Upper lobe of left lung (tissue), 6 donors: ENCODE results near the gene DYNLL1. TPM values are rescaled to one million over a fixed set of nuclear protein-coding genes. Genes with fewer than 3 reads are reported as not detected.
A peak's percentile ranks its signal among the peaks of the same experiment; 100 is the strongest.
"Not testable (repeated sequence)": the region's sequence is repeated elsewhere in the genome, so short reads cannot be mapped to it uniquely, and the experiment has no call there.

Experiments
- ATAC-seq, 2 donors: fragments of 200-7000 bp; cut with Tn5 transposase; one replicate each; pipeline ENCODE4 v1.9.1; 2022; ENCODE audit warnings: mild to moderate bottlenecking in 2 of 2, moderate library complexity in 2 of 2; ENCODE audit not compliant: low FRiP score in 2 of 2
- DNase-seq, 2 donors: peaks; one replicate each; pipeline ENCODE4 v3.0.0-alpha.2; 2019 to 2020
- H3K27ac ChIP-seq, 4 donors: fragments of 200-600 bp; sonication (generic); one replicate each; pipeline ENCODE4 v1.5.1; 2016 to 2019
- H3K27me3 ChIP-seq, 4 donors: fragments of 200-600 bp; sonication (generic); one replicate each; pipeline ENCODE4 v1.5.1; 2017 to 2019
- H3K36me3 ChIP-seq, 4 donors: fragments of 200-600 bp; sonication (generic); one replicate each; pipeline ENCODE4 v1.5.1; 2016 to 2019
- H3K4me1 ChIP-seq, 4 donors: fragments of 200-600 bp; sonication (generic); one replicate each; pipeline ENCODE4 v1.5.1; 2018 to 2019
- H3K4me3 ChIP-seq, 4 donors: fragments of 200-600 bp; sonication (generic); one replicate each; pipeline ENCODE4 v1.5.1; 2017 to 2019; ENCODE audit warnings: mild to moderate bottlenecking in 2 of 4, moderate library complexity in 1 of 4
- H3K9me3 ChIP-seq, 4 donors: fragments of 200-600 bp; sonication (generic); one replicate each; pipeline ENCODE4 v1.5.1; 2018 to 2019
- EP300 ChIP-seq, 4 donors: sonication (generic); formaldehyde crosslinking; IDR thresholded peaks; one replicate each; pipeline ENCODE4 v1.5.1; 2017; ENCODE audit warnings: antibody characterized with exemption in 4 of 4, control low read depth in 2 of 4
- POLR2A ChIP-seq, 4 donors: fragments of 450-650 bp; IDR thresholded peaks; one replicate each; pipeline ENCODE4 v1.5.1; 2016 to 2017; ENCODE audit warnings: antibody characterized with exemption in 4 of 4, mild to moderate bottlenecking in 2 of 4
- POLR2AphosphoS5 ChIP-seq, 2 donors: sonication (generic); formaldehyde crosslinking; IDR thresholded peaks; one replicate each; pipeline ENCODE4 v1.5.1; 2017; ENCODE audit warnings: antibody characterized with exemption in 2 of 2
- WGBS, 2 donors: methylation state at CpG; one replicate each; pipeline ENCODE4 v1.1.5; 2017 to 2018; 5-methylcytosine and 5-hydroxymethylcytosine counted together
- total RNA-seq, 6 donors: library from RNA; depleted of rRNA in 4 of 6; stranded (reverse); fragments of >200 nt in 4 of 6; gene quantifications; one replicate each; pipeline versions ENCODE4 v1.1.0 to v1.2.1, GENCODE V29; 2016 to 2021
- TF ChIP-seq, protein P1 (sequence below), 6 experiments: fragments of 450-650 bp in 4 of 6; fragments of 200-600 bp in 2 of 6; sonication (generic) in 2 of 6; IDR thresholded peaks; one replicate each; pipeline ENCODE4 v1.5.1; 2016 to 2019; ENCODE audit warnings: antibody characterized with exemption in 6 of 6
- donor health status: DM: no; HTN: no; CAD: no; lungs with moderate emphysema.
- donor health status: DM: no; HTN: yes; CAD: no; lungs with severe emphysema.

The DYNLL1 gene
- 100 to 1,000 TPM in 5 of 6 donors, 10 to 100 TPM in 1; 61.5 to 330 (median 176) TPM for total RNA-seq

GRCh38 chr12:120495731-120496412 is at the start of gene DYNLL1:
Gene DYNLL1, plus strand, starts transcription at chr12:120496113. Its CDS starts 309 bp downstream, at chr12:120496422.
- H3K27me3 ChIP-seq = no peaks in the 10 kb centered on the region
- H3K36me3 ChIP-seq = peaks cover 0 to 27% (median 8%) of the 10 kb centered on the region in 4 donors
- ATAC-seq (peak; percentile 100), DNase-seq (peak; percentile 95 to 100)
- peaks cover 18 to 26% (median 22%) of the 10 kb centered on the region in 4 donors for H3K4me1 ChIP-seq
- peak; percentile 82 to 94 for TF ChIP-seq POLR2AphosphoS5 (IDR thresholded peaks at IDR 0.05)
- peak in 2 of 4 donors; percentile 81 to 94 for TF ChIP-seq EP300 (IDR thresholded peaks at IDR 0.05)
- TF ChIP-seq, protein P1, sequence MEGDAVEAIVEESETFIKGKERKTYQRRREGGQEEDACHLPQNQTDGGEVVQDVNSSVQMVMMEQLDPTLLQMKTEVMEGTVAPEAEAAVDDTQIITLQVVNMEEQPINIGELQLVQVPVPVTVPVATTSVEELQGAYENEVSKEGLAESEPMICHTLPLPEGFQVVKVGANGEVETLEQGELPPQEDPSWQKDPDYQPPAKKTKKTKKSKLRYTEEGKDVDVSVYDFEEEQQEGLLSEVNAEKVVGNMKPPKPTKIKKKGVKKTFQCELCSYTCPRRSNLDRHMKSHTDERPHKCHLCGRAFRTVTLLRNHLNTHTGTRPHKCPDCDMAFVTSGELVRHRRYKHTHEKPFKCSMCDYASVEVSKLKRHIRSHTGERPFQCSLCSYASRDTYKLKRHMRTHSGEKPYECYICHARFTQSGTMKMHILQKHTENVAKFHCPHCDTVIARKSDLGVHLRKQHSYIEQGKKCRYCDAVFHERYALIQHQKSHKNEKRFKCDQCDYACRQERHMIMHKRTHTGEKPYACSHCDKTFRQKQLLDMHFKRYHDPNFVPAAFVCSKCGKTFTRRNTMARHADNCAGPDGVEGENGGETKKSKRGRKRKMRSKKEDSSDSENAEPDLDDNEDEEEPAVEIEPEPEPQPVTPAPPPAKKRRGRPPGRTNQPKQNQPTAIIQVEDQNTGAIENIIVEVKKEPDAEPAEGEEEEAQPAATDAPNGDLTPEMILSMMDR (IDR thresholded peaks at IDR 0.05) = peak in 3 of 6 experiments; percentile 30 to 55 (median 39)
- TF ChIP-seq POLR2A (IDR thresholded peaks at IDR 0.05) = peak; percentile 63 to 89 (median 70)
- 0 to 1% methylated on average over 12 to 47 of the region's 53 CpGs for WGBS, 2 donors
- no peaks in the 10 kb centered on the region for H3K9me3 ChIP-seq
- H3K27ac ChIP-seq = peak within 1 kb of the TSS; percentile 81 to 96 (median 90)
- peak within 1 kb of the TSS; percentile 88 to 99 (median 97) for H3K4me3 ChIP-seq

DNA sequence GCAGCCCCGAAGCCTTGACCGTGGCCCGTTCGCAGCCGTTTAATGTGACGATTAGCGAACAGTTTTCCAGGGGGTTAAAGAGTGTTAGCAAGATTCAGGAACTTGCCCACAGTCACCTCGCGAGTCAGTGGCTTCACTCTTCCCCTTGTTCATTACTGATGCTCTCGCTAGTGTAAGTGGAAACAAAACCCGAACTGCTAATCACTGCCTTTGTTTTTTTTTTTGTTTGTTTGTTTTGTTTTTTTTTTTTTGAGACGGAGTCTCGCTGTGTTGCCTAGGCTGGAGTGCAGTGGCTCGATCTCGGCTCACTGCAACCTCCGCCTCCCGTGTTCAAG is 49.1 kb upstream of the DYNLL1 start:
- not testable (repeated sequence) for H3K27me3 ChIP-seq, DNase-seq, H3K9me3 ChIP-seq, ATAC-seq
- 6 to 7% methylated on average over 17 of the region's 17 CpGs for WGBS, 2 donors
- Histone ChIP-seq H3K27ac (peak overlapping the region; percentile 85 to 95 (median 88)), H3K4me1 (peaks cover 19 to 33% (median 25%) of the 10 kb centered on the region in 4 donors), H3K4me3 (peak overlapping the region; percentile 74 to 100 (median 85)), H3K36me3 (peaks cover 4 to 48% (median 23%) of the 10 kb centered on the region in 4 donors)

- DNase-seq (no peak), ATAC-seq (no peak)
- peaks cover 19 to 33% (median 25%) of the 10 kb centered on the region in 4 donors for H3K4me1 ChIP-seq
- no peaks in the 10 kb centered on the region for H3K27me3 ChIP-seq
- H3K27ac ChIP-seq = no peak overlapping the region
- TF ChIP-seq EP300 (IDR thresholded peaks at IDR 0.05) (no peak), POLR2AphosphoS5 (IDR thresholded peaks at IDR 0.05) (no peak), POLR2A (IDR thresholded peaks at IDR 0.05) (no peak)
- TF ChIP-seq, protein P1 (IDR thresholded peaks at IDR 0.05) = no peak
- 90 to 96% methylated on average over 4 of the region's 4 CpGs for WGBS, 2 donors
- no peaks in the 10 kb centered on the region for H3K9me3 ChIP-seq
- H3K4me3 ChIP-seq = peak overlapping the region in 1 of 4 donors; percentile 80
- H3K36me3 ChIP-seq = peaks cover 0 to 42% (median 18%) of the 10 kb centered on the region in 4 donors
Observed at GRCh38 chr12:120447992-120448391, 47.9 kb upstream of the DYNLL1 start.

GRCh38 chr12:120452524-120452923 is 43.4 kb upstream of the DYNLL1 start:
- H3K27me3 ChIP-seq, H3K27ac ChIP-seq, H3K9me3 ChIP-seq, ATAC-seq, H3K4me3 ChIP-seq, DNase-seq: not testable (repeated sequence)
- peaks cover 3 to 13% (median 6%) of the 10 kb centered on the region in 4 donors for H3K4me1 ChIP-seq
- peaks cover 4 to 59% (median 22%) of the 10 kb centered on the region in 4 donors for H3K36me3 ChIP-seq
- WGBS, 2 donors = 89 to 91% methylated on average over 5 of the region's 5 CpGs

- WGBS, 2 donors = 97 to 100% methylated on average over 3 of the region's 3 CpGs
- Histone ChIP-seq H3K36me3 (peaks cover 7 to 64% (median 29%) of the 10 kb centered on the region in 4 donors), H3K27ac (no peak overlapping the region), H3K27me3 (no peaks in the 10 kb centered on the region), H3K9me3 (no peaks in the 10 kb centered on the region), H3K4me3 (no peak overlapping the region), H3K4me1 (peaks cover 0 to 6% (median 0%) of the 10 kb centered on the region in 4 donors)
- DNase-seq = no peak
- TF ChIP-seq POLR2AphosphoS5 (IDR thresholded peaks at IDR 0.05) = no peak
- TF ChIP-seq, protein P1 (IDR thresholded peaks at IDR 0.05) = no peak
- TF ChIP-seq POLR2A (IDR thresholded peaks at IDR 0.05) = no peak
- TF ChIP-seq EP300 (IDR thresholded peaks at IDR 0.05) = no peak
- no peak for ATAC-seq
Observed at GRCh38 chr12:120453060-120453750, 42.7 kb upstream of the DYNLL1 start.
